Measurements from ENCODE around the gene GRK1. TPM values are rescaled to one million over a fixed set of nuclear protein-coding genes. Genes with fewer than 3 reads are reported as not detected.

GRK1 gene
- total RNA-seq, 1 donor from 2014 or later: 0.07 TPM

- no peaks in the 10 kb centered on the region for H3K36me3 Mint-ChIP-seq (ENCODE audit: low read depth)
- no peak overlapping the region for H3K27ac Mint-ChIP-seq (ENCODE audit: unreplicated experiment)
Measured at GRCh38 chr13:113734826-113735125, 67.8 kb downstream of the GRK1 start.

GRCh38 chr13:113735194-113735593 lies 68.2 kb downstream of the GRK1 start:
- DNase-seq (ENCODE audit: low spot score): peak; percentile 89
- no peaks in the 10 kb centered on the region for H3K4me1 Mint-ChIP-seq (ENCODE audit: low read depth)
- peaks cover 5% of the 10 kb centered on the region for H3K27me3 Mint-ChIP-seq (ENCODE audit: low read depth)
- H3K4me3 Mint-ChIP-seq (ENCODE audit: unreplicated experiment): no peak overlapping the region
- H3K9me3 Mint-ChIP-seq (ENCODE audit: low read depth): no peaks in the 10 kb centered on the region
- TF ChIP-seq CTCF (IDR thresholded peaks at IDR 0.05): no peak
- H3K36me3 Mint-ChIP-seq (ENCODE audit: low read depth): no peaks in the 10 kb centered on the region
- H3K27ac Mint-ChIP-seq (ENCODE audit: unreplicated experiment): no peak overlapping the region

More at GRCh38 chr13:113734826-113735125, 67.8 kb downstream of the GRK1 start:
- Mint-ChIP-seq H3K27me3 (ENCODE audit: low read depth) (peaks cover 5% of the 10 kb centered on the region), H3K4me3 (ENCODE audit: unreplicated experiment) (no peak overlapping the region), H3K4me1 (ENCODE audit: low read depth) (no peaks in the 10 kb centered on the region), H3K9me3 (ENCODE audit: low read depth) (no peaks in the 10 kb centered on the region)
- no peak for DNase-seq (ENCODE audit: low spot score)
- no peak for TF ChIP-seq CTCF (IDR thresholded peaks at IDR 0.05)

- peak; percentile 85 for DNase-seq (ENCODE audit: low spot score)
- Mint-ChIP-seq H3K9me3 (ENCODE audit: low read depth) (no peaks in the 10 kb centered on the region), H3K4me1 (ENCODE audit: low read depth) (no peaks in the 10 kb centered on the region), H3K27ac (ENCODE audit: unreplicated experiment) (no peak overlapping the region), H3K27me3 (ENCODE audit: low read depth) (peaks cover 9% of the 10 kb centered on the region), H3K36me3 (ENCODE audit: low read depth) (no peaks in the 10 kb centered on the region), H3K4me3 (ENCODE audit: unreplicated experiment) (no peak overlapping the region)
- TF ChIP-seq CTCF (IDR thresholded peaks at IDR 0.05): no peak
Measured at GRCh38 chr13:113735750-113736149, 68.7 kb downstream of the GRK1 start.

- Mint-ChIP-seq H3K9me3 (ENCODE audit: low read depth) (no peaks in the 10 kb centered on the region), H3K4me1 (ENCODE audit: low read depth) (no peaks in the 10 kb centered on the region), H3K36me3 (ENCODE audit: low read depth) (no peaks in the 10 kb centered on the region), H3K27ac (ENCODE audit: unreplicated experiment) (no peak overlapping the region), H3K4me3 (ENCODE audit: unreplicated experiment) (no peak overlapping the region), H3K27me3 (ENCODE audit: low read depth) (peaks cover 9% of the 10 kb centered on the region)
- DNase-seq (ENCODE audit: low spot score): peak; percentile 67
- no peak for TF ChIP-seq CTCF (IDR thresholded peaks at IDR 0.05)
Measured at GRCh38 chr13:113736258-113736731, 69.3 kb downstream of the GRK1 start.

GRCh38 chr13:113737803-113738202 lies 70.8 kb downstream of the GRK1 start:
- Mint-ChIP-seq H3K27me3 (ENCODE audit: low read depth) (peaks cover 9% of the 10 kb centered on the region), H3K4me3 (ENCODE audit: unreplicated experiment) (no peak overlapping the region), H3K4me1 (ENCODE audit: low read depth) (peaks cover 3% of the 10 kb centered on the region), H3K27ac (ENCODE audit: unreplicated experiment) (no peak overlapping the region), H3K36me3 (ENCODE audit: low read depth) (no peaks in the 10 kb centered on the region), H3K9me3 (ENCODE audit: low read depth) (no peaks in the 10 kb centered on the region)
- DNase-seq (ENCODE audit: low spot score): no peak
- no peak for TF ChIP-seq CTCF (IDR thresholded peaks at IDR 0.05)
